ENCODE measurements around the gene UTP3.
"Not testable (repeated sequence)": the region's sequence is repeated elsewhere in the genome, so short reads cannot be mapped to it uniquely, and the experiment has no call there.

Gene UTP3

GRCh38 chr4:70687821-70688794 is at the start of gene UTP3:
Gene UTP3 (plus strand): TSS chr4:70688532. CDS start chr4:70688678, 146 bp downstream.
- DNase-seq (ENCODE audit: low spot score), result peak; percentile 98

- peak; percentile 6 for DNase-seq (ENCODE audit: low spot score)
These were observed 48.1 kb upstream of the UTP3 start for GRCh38 chr4:70640192-70640591.

GRCh38 chr4:70650741-70651140 is 37.6 kb upstream of the UTP3 start:
- not testable (repeated sequence) for DNase-seq (ENCODE audit: low spot score)

- peak; percentile 69 for DNase-seq (ENCODE audit: low spot score)
These were observed 36.3 kb upstream of the UTP3 start for GRCh38 chr4:70651864-70652506.

GRCh38 chr4:70654605-70655011 is 33.7 kb upstream of the UTP3 start:
- DNase-seq (ENCODE audit: low spot score), result no peak

GRCh38 chr4:70657326-70657725 is 31.0 kb upstream of the UTP3 start:
- no peak for DNase-seq (ENCODE audit: low spot score)

- DNase-seq (ENCODE audit: low spot score), result no peak
These were observed 29.9 kb upstream of the UTP3 start for GRCh38 chr4:70658418-70658817.

GRCh38 chr4:70660106-70660505 is 28.2 kb upstream of the UTP3 start:
- no peak for DNase-seq (ENCODE audit: low spot score)

- DNase-seq (ENCODE audit: low spot score), result not testable (repeated sequence)
These were observed 26.9 kb upstream of the UTP3 start for GRCh38 chr4:70661309-70661922.

- DNase-seq (ENCODE audit: low spot score), result no peak
These were observed 22.0 kb upstream of the UTP3 start, which contains the start of gene JCHAIN for GRCh38 chr4:70666369-70666768. Gene JCHAIN (minus strand): TSS chr4:70666508. CDS start chr4:70666490, 18 bp downstream.

GRCh38 chr4:70667740-70668535 is 20.4 kb upstream of the UTP3 start:
- DNase-seq (ENCODE audit: low spot score), result no peak

- peak; percentile 51 for DNase-seq (ENCODE audit: low spot score)
These were observed 17.9 kb upstream of the UTP3 start for GRCh38 chr4:70670332-70671014.

- DNase-seq (ENCODE audit: low spot score), result no peak
These were observed 17.2 kb upstream of the UTP3 start for GRCh38 chr4:70671091-70671490.

GRCh38 chr4:70674191-70674590 is 14.1 kb upstream of the UTP3 start:
- DNase-seq (ENCODE audit: low spot score), result no peak

- no peak for DNase-seq (ENCODE audit: low spot score)
These were observed 13.6 kb upstream of the UTP3 start for GRCh38 chr4:70674731-70675130.

GRCh38 chr4:70676554-70677090 is 11.7 kb upstream of the UTP3 start:
- DNase-seq (ENCODE audit: low spot score), result no peak

- DNase-seq (ENCODE audit: low spot score), result no peak
These were observed 9.8 kb upstream of the UTP3 start for GRCh38 chr4:70678383-70678999.

GRCh38 chr4:70680934-70681333 is 7.4 kb upstream of the UTP3 start:
- no peak for DNase-seq (ENCODE audit: low spot score)

GRCh38 chr4:70681704-70682103 is 6.6 kb upstream of the UTP3 start:
- no peak for DNase-seq (ENCODE audit: low spot score)

- DNase-seq (ENCODE audit: low spot score), result not testable (repeated sequence)
These were observed 6.2 kb upstream of the UTP3 start for GRCh38 chr4:70682142-70682541.

All from RKO (cell line).